Stimulated activated naive CD4-positive, alpha-beta T cell treated with Interleukin-2 at 50 U/mL for 16 hours (primary cell): Measurements from ENCODE around the gene MOK.
"Not testable (repeated sequence)": the region's sequence is repeated elsewhere in the genome, so short reads cannot be mapped to it uniquely, and the experiment has no call there.

Source experiments
- DNase-seq: peaks from one replicate; lab custom pipeline; 2025; lab: John Stamatoyannopoulos, UW

MOK gene, protein sequence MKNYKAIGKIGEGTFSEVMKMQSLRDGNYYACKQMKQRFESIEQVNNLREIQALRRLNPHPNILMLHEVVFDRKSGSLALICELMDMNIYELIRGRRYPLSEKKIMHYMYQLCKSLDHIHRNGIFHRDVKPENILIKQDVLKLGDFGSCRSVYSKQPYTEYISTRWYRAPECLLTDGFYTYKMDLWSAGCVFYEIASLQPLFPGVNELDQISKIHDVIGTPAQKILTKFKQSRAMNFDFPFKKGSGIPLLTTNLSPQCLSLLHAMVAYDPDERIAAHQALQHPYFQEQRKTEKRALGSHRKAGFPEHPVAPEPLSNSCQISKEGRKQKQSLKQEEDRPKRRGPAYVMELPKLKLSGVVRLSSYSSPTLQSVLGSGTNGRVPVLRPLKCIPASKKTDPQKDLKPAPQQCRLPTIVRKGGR

DNA sequence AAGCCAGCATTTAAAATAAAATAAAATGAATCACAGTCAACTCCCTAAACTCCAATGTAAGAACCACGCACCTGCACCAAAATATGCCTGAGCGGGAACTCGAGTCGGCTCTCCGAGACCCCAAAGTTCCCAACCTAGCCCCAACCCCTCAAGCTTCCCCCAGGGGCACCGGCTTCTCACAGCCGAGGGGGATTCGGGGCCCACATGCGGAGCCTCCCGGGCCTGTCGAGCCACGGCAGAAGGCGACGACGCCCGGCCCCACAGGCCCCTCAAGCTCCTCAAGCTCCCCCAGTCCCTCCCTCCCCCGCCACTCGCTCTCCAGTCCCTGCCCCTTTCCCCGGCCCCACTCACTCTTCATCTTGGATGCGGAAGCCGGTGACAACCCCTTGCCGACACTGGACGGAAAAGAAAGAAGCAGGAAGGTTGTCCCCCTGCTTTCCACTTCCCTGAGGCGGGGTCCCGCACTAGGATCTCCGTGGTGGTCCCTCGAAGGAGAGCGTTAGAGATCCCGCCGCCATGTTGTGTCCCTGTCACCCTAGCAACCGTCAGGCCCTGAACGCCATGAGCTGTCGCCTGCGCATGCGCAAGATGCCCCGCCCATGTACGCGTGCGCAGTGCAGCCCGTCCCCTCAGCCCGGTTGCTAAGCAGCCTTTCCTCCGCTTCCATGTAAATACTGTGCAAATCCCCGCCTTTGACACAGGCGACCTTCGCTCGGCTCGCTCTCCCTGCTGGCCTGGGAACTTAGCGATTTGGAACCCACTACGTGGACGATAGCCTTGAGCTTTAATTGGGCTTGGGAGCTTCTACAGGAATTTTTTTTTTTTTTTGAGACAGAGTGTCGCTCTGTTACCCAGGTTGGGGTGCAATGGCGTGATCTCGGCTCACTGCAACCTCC is at the start of gene MOK:
TSS of gene MOK (minus strand) at position 554 of the 896 bp plus-strand sequence. CDS start at position 358, 196 bp downstream.
- DNase-seq = peak; percentile 90

DNA sequence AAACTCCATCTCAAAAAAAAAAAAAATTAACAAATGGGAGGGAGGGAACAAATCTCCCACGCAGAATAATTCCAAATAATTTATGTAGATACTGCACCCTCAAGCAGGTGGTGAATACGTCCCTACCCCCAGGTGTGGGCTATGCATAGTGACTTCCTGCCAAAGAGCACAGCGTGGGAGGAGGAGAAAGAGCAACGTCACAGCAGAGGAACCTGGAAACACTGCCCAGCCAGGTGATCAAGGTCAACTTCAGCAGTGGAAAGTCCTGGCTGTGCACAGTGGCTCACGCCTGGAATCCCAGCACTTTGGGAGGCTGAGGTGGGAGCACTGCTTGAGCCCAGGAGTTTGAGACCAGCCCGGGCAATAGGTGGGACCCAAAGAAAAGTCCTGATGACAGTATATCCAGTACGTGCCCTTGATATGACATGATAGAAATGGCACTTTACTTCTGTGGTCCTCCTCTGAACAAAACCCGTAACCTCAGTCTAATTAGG is 48.2 kb upstream of the MOK start:
- no peak for DNase-seq

DNA sequence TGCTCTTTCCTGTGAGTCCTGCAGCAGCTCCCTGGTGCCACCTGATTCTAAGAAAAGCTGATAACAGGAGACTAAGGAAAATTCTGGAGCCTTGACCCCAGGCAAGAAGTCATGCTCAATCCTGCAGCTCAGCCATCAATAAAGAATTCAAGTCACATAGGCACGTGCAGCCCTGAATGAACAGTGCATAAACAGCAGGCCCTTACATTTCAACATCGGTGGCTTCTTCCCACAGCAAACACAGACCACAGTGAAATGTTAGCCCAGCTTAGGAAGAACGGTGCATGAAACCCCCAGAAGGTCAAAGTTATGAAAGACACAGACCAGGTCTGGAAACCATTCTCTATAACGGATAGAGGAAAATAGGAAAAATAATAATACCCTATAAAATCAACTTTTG is 47.2 kb upstream of the MOK start:
- no peak for DNase-seq

DNA sequence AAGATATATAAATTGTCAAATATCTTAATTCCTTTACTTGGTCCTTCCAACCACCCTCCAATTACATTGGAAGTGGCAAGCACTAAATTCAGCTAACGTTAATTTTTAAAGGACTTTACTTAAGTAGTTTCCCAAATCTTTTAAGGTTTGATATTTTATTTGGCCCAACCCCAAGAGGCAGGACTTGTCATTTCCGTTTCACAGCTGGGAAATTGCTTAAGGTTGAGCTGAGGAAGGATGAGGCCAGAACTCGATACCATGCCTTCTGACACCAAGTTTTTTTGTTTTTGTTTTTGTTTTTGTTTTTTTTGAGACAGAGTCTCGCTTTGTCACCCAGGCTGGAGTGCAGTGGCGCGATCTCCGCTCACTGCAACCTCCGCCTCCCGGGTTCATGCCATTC is 46.6 kb upstream of the MOK start:
- not testable (repeated sequence) for DNase-seq

DNA sequence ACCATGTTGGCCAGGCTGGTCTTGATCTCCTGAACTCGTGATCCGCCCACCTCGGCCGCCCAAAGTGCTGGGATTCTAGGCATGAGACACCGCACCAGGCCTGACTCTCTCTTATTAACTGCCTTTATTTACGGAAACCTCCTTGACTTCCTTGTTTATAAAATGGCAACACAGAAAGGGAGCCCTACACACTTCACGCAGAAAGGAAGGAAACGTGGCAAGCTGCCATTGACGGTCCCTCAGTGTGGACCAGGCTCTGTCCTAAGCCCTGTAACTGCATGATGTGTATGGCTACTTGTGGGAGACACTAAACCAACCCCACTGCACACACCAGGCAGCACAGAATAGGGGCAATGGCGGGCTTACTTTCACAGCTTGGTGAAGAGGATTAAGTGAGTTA is 46.1 kb upstream of the MOK start:
- DNase-seq = no peak

DNA sequence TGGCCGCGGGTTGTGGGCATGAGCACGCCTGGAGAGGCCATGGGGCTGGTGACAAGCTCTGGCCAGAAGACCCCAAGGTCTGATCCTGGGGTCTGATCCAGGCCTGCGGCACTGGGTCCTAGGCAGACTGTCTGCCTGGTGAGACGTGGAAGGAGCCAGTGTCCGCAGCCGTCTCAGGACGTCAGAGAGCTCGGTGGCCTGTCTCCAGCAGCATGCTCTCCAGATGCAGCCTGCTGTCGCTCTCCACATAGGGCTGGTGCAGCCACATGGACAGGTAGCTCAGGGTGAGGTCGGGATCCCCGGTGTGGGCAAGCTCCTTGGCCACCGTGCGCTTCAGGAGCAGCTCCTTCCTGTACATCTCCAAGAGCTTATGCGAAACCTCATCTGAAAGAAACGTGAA is 43.4 kb upstream of the MOK start:
- no peak for DNase-seq

DNA sequence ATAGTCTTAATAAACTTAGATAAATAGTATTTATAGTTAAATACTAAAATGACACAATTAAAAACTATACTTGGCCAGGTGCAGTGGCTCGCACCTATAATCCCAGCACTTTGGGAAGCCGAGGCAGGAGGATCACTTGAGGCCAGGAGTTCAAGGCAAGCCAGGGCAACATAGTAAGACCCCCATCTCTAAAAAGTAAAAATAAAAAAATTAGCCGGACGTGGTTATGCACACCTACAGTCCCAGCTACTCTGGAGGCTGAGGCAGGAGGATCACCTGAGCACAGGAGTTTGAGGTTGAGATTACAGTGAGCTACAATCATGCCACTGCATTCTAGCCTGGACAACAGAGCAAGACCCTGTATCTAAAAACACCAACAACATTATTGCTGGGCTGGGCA is 41.7 kb upstream of the MOK start:
- DNase-seq = no peak

DNA sequence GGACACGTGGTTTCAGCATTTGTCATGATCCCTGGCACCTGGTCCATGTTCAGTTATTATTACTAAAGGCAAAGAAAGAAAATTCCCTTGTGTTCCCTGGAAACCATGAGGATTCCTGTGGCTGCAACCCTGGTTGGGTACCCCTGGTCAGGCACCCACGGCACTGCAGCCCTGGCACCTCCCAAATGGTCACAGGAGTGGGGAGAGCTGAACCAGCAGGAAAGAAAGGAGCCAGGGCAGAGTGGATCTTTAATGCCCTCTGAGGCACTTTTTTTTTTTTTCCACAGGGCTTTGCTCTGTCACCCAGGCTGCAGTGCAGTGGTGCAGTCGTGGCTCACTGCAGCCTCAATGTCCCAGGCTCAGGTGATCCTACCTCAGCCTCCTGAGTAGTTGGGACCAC is 40.3 kb upstream of the MOK start:
- DNase-seq = no peak

DNA sequence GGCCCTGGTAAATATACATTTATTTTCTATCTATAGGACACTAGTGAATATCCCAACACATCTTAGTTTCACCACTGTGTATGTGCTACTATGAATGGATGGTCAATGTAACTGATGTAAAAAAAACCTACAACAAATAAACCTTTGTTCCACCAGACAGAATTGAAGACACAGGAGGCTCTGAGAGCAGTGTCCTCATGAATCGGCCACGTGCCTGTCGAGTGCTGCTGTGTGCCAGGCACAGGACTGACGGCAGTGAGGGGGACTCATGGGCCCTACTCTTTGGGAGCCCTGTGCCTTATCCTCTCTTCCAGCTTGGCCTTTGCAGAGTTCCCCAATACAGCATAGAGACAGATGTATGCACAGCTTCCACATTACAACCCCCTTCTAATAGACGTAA is 39.5 kb upstream of the MOK start:
- no peak for DNase-seq

DNA sequence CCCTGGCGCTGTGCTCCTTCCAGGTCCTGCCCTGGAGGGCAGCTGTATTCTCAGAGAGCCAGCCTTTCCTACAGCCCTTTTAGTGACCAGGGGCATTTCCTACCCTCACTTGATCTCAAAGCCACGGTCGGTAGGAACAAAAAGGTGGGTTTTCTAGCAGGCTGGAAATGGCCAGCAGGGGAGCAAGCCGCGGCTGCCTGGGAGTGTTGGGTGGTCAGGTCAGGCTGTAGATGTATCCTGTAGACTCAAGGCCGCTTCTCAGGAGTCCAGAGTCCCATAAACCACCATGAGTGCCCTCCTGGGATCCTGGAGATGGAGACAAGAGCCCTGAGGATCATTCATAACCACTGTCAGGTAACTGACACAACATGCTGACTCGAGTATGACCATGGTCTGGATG is 39.1 kb upstream of the MOK start:
- DNase-seq = no peak

DNA sequence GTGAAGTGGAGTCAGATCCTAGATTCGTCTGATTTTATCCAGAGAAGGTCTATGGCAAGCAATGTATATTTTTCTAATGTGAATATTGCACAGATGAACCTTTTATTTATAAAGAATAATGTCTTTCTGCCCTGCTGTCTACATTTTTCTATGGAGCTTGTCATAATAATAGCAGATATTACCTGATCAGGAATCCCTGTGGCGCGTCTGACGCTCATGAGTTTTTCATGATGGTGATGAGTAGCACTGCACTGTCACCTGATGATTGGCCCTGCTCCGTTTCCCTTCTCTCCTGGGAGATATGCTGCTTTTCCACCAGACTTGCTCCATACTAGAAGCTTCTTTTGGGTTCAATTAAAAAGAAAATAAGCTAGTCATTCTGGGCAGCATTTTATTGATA is 37.3 kb upstream of the MOK start:
- DNase-seq = no peak

DNA sequence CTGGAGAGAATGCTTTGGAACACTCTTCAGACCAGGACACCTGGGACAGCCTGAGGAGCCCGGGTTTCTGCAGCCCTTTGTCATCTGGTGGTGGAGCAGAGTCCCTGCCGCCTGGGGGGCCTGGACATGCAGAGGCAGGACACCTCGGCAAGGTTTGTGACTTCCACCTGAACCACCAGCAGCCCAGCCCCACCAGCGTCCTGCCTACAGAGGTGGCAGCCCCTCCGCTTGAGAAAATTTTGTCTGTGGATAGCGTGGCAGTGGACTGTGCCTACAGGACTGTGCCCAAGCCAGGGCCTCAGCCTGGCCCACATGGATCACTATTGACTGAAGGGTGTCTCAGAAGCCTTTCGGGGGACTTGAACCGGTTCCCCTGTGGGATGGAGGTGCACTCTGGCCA is 36.6 kb upstream of the MOK start:
- DNase-seq = no peak

DNA sequence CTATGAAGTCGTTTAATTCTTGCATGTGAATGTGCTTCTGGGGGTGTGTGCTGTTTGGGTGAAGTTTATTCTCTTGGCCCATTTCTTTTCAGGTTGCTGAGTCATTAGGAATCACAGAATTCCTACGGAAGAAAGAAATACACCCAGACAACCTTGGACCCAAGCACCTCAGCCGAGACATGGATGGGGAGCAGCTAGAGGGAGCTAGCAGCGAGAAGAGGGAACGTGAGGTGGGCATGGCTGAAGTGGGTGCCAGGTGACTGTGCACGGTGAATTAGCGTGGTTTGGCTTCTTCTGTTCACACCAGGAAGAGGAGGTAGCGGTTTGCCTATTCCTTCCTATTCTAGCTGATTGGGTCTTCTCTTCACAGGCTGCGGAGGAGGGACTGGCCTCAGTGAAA is 33.8 kb upstream of the MOK start:
- no peak for DNase-seq

DNA sequence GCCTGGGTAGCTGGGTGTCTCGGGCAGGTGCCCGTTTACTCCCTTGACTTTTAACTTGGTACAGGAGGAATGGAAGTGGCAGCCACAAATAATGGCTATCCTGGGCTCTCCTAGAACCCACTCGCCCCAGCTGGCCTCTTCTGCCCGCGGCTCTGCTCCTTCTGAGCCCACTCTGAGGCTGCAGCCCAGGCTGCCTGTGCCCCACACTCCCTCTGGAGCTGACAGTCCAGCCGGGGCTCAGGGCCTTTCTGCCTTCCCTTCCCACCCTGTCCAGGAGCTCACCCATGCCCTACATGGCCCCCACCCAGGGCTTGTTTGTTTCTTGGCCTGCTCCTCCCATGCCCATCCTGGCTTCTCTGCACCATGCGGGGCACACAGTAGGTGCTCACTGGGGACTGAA is 30.2 kb upstream of the MOK start:
- no peak for DNase-seq

DNA sequence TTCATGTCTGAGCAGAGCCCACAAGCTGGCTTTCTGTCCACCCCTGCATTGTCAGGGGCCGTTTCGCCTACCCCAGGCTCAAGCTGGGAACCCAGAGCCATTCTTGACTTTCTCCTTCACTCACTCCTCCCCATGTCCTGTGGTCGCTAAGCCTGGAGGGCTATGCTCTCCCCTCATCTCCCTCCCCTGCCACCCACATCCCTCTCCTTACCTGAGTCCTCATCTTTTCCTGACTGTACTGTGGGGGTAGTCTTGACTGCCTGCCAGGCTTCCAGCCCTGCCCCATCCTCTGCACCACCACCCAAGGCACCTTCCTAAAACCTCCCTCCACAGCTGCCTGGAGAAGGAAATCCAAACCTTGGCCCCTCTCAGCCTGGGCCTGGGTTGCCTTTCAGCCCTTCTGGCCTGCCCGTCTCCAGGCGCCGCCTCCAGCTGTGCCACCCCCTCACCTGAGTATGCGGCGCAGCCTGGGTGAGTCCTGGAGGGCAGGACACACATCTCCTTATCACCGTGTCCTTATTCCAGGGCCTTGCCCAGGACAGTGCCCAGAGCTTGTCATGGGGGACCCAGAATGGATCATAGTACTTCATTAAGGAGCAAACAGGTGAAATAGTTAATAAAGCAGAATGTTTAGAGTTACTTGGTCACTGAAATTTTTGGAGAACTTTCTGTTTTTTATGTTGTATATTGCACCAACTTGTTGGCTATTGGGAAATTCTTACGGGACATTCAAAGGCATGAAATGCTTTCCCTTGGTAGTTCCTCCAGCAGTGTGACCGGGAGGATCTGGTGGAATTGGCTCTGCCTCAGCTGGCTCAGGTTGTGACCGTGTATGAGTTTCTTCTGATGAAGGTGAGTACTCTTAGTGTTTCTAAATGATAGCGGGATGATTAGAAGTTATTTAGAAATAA is 29.1 kb upstream of the MOK start:
- no peak for DNase-seq

DNA sequence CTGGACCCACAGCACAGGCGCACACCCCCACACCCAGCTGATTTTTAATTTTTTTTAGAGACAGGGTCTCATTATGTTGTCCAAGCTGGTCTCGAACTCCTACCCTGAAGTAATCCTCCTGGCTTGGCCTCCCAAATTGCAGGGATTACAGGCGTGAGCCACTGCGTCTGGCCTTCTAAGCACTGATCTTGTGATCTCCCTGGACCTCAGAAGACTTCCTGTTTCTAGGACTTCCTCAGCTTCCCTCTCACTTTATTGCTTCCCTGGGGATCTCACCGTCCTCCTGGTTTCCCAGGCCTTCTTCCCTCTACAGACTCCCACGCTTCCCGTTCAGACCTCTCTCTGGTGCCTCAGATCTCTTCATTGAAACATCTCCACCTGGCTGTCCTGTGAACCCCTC is 28.4 kb upstream of the MOK start:
- no peak for DNase-seq

DNA sequence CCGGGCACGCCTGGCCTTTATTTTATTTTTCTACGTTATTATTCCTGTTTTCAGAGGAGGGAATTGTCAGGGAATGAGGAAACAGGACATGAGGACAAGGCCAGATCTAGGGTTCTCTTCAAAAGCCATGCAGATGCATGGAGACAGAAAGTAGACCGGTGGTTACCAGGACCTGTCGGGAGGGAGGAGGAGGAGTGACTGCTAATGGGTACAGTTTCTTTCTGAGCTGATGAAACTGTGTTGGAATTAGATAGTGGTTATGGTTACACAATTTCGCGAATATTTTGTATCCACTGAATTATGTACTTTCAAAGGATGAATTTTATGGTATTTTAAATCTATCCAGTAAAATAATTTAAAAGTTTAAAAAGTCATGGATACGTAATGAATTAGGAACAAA is 25.8 kb upstream of the MOK start:
- no peak for DNase-seq

DNA sequence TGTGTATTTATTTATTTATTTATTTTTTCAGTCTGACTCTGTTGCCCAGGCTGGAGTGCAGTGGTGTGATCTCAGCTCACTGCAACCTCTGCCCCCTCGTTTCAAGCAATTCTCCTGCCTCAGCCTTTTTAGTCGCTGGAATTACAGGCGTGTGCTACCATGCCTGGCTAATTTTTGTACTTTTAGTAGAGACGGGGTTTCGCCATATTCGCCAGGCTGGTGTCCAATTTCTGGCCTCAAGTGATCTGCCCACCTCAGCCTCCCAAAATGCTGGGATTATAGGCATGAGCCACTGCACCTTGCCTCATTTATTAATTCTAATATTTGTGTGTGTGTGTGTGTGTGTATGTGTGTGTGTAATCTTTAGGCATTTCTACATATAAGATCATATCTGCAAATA is 24.4 kb upstream of the MOK start:
- DNase-seq = not testable (repeated sequence)

DNA sequence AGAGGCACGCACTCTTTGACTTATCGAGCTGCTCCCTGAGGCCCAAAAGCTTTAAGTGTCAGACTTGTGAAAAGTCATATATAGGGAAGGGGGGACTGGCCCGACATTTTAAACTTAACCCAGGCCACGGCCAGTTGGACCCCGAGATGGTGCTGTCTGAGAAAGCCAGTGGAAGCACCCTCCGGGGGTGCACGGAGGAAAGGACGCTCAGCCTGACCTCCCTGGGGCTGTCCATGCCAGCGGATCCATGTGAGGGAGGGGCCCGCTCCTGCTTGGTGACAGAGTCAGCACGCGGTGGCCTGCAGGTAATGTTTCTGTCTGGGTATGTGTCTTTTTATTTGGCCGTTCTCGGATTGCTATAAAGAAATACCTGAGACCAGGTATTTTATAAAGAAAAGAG is 21.6 kb upstream of the MOK start:
- DNase-seq = no peak

DNA sequence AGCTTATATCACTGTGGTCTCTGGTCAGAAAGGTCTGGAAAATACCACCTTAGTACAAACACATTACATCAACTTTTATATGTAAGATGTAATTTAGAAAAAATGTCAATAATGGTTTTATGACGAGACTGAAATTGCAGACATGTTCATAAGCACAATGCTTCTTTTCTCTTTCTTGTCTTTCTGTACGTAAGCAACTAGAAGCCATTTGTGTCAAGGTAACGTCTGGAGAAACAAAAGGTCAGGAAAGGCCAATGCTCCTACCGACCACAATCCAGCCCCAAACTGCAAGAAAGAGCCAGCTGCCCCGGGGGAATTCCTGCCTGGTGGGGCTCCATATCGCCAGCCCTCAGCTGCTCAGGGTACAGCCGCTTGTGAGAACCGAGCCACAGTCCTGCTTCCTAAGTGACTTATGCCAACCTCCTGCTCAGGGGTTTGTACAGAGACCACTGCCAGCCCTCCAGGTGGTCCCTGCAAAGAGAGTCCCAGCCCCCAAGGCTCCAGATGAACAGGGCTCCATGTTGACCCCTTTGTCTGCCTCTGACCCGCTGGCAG is 20.9 kb upstream of the MOK start:
- DNase-seq = no peak

DNA sequence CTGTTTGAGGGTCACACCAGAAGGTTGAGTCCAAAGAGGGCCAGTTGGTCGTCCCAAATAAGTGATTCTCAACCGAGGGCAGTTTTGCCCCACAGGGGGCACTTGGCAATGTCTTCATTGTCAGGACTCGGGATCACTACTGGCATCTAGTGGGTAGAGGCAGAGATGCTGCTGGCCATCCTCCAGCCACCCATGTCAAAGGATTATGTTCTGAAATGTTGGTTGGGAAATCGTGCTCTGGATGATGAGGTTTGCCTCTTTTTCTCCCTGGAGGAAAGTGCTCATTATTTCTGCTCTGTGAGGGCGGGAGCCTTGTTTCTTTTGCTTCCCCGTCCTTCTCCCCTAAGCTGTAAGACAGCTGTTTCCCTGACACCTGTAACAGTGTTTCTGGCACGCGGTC is 18.1 kb upstream of the MOK start:
- peak; percentile 12 for DNase-seq
